NCI-H69 (cell line): ENCODE data around the gene PHLPP1.

Experiments used
- DNase-seq: peaks from one replicate; lab custom pipeline; 2025; lab: John Stamatoyannopoulos, UW

Gene PHLPP1

DNA sequence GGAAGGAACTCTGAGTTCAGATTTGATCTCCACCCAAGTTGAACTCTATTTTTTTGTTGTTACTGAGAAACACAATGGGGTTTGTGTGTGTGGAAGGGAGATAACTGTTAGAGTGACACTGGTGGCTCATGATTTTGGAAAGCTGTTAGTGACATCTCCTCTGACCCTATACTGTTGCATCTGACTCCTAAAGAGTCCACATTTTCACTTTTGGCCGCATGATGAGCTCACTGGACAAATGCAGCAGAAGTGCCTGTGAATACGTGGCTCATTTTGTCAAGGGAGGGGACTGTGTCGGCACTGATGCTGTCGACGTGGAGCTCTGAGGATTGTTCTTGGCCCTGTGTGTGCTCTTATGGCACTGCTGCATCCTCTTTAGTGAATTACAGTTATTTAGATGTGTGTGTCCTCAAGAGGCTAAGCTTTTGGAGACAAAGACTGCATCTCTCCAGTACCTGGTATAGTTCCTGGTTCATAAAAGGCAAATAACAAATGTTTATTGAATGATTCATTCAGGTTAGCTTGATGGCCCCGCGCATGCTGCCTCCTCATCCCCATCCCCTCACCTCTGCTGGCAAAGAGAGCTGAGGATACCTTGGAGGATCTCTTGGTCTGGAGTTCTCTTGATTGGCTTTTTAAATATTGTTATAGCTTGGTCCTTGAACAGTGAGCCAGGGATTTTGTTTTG is 135.4 kb downstream of the PHLPP1 start:
- DNase-seq, result peak; percentile 30

DNA sequence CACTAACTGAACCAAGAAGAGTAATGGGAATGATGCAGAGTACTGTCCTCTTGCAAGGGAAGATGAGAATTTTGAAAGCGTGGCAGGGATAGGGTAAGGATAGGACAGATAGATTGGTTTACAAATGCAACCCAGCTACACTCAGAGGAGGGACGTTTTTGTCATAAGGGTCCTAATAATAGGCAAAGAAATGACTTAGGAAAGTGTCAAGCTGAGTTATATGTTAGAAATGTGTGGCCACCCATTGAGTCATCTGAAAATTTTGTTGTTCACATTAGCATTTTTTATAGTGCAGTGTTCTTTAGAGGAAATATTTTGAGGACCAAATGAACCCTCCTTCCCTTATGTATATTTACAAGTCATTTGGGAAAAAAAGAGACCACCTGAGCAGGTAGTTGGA is 137.5 kb downstream of the PHLPP1 start:
- no peak for DNase-seq

DNA sequence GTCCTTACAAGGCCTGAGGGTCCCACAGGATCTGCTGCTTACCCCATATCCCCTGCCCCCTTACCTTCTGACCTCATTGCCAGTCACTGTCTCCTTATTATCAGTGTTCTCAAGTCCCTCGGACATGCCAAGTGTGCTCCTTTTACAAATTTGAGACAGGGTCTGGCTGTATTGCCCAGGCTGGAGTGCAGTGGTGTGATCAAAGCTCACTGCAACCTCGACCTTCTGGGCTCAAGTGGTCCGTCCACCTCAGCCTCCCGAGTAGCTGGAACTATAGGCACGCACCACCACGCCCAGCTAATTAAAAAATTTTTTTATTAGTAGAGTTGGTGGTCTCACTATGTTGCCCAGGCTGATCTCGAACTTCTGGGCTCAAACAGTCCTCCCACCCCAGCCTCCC is 141.0 kb downstream of the PHLPP1 start:
- no peak for DNase-seq

DNA sequence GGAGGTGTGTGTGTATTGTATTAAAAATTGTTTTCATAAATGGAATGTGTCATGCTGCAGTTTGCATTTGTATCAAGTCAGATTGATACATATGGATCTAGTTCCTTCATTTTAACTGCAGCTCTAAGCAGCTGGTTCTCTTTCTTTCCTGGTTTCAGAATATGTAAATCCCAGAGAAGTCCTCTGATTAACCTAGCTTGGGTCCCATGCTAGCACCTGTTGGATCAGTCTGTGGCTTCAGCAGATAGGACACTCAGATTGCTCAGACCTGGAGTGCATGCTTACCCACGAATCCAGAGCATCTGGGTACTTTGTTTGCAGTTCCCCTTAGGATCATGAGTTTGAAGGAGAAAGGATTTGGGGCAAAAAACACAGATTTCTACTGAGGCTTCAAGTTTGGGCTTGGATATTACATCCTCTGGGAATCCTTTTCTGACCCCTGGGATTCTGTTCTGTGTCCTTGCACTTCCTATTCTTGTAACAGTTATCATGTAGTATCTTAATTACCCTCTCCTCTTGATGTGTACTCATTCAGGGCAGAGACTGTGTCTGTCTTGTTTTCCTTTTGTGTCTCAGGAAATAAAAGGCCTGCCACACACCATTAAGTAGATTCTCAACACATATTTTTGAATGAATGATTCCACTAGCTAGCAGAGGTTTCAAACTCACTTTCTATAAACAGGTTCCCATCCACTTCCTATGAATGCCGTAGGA is 142.1 kb downstream of the PHLPP1 start:
- peak; percentile 31 for DNase-seq

DNA sequence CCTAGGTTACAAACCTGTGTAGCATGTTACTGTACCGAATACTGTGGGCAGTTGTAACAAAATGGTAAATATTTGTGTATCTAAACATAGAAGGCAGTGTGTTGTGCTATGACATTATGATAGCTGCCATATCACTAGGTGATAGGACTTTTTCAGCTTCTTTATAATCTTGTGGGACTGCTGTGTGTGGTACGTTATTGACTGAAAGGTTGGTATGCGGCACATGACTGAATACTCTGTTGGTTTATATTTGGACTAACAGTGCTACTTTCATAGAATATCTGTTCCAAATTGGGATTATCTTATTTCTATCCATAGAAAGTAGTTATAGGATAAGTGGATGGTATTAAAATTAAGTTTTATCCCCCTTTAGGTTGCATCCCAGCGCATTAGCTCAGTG is 144.7 kb downstream of the PHLPP1 start:
- no peak for DNase-seq

DNA sequence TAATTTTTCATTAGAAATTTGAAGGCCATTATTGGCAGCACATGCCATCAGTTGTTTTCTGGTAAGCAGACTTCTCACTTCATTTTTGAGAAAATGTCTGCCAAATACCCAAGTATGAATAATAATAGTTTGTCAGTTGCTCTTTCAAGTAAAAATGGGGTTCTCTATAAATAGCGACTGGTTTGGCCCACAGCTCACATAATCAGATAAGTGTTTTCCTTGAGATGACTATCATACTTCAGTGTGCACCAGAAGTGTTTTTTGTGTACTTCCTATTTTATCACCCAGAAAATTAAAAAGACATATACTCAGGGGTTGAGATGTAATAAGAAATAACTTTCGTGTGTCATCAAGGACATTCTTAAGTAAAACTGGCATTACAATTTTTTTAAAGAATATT is 147.1 kb downstream of the PHLPP1 start:
- DNase-seq, result no peak

DNA sequence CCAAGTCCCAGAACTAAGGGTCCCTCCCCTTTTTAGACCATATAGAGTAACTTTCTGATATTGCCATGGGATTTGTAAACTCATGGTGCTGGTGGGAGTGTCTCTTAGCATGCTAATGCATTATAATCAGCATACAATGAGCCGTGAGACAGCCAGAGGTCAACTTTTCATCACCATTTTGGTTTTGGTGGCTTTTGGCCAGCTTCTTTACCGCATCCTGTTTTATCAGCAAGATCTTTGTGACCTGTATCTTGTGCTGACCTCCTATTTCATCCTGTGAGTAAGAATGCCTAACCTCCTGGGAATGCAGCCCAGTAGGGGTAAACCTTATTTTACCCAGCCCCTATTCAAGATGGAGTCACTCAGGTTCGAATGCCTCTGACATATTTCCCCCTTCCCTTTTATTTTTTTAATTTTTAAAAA is 148.2 kb downstream of the PHLPP1 start:
- DNase-seq, result no peak

DNA sequence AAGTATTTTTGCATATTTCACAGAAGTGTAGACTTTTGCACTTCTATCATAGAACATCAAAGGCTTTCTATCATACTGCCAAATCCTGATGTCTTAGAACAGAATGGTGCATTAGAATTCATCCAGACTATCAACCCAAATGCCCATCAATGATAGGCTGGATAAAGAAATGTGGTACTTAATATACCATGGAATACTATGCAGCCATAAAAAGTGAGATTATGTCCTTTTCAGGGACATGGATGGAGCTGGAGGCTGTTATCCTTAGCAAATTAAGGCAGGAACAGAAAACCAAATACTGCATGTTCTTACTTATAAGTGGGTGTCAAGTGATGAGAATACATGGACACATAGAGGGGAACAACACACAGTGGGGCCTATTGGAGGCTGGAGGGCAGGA is 150.2 kb downstream of the PHLPP1 start:
- DNase-seq, result no peak

DNA sequence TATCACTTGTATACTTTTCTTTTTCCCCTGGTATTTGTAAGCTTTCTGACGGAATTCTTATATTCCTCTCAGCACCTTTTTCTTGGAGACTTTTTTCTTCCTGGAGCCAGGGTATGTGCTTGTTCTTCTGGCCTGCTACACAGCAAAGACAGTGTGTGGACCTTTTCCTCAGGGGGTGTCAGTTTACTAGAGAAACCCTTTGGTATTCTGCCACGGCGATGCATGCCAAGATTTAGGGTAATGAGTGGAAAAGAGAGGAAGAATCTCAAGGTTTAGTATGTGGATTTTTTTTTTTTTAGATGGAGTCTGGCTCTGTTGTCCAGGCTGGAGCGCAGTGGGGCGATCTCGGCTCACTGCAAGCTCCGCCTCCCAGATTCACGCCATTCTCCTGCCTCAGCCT is 152.2 kb downstream of the PHLPP1 start:
- no peak for DNase-seq

DNA sequence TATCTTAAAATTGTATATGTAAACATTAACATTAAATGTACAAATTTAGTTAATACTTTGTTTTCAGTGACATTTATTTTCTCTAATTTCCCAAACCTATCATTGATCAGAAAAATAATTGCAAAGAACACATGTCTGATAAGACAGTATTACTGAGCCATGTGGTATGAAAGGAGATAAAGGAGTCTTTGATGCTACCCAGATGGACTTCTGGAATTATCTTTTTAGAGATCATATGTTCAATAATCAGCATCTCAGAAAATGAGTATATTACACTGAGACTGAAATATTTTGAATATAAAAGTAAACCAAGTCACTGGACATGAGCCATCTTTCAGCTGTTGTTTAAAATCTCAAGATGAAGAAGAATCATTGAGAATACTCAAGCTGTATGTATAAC is 153.3 kb downstream of the PHLPP1 start:
- DNase-seq, result no peak

DNA sequence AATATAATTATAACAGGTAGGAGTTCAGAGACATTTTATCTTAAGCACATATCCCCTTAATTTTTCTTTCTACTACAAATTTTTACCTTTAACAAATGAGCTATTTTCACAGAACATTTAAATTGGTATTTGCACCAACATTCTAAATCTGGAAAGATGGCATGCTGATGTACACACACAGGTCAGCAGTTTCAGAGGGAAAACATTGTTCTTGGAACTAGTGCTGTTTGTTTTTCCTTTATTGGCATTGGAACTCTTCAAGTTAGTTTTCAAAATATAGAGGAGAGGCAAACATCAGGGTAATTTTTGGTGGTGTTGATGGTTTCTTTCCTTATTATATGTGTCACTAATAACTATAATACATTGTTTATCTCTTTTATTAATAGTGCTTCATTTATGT is 155.3 kb downstream of the PHLPP1 start:
- DNase-seq, result no peak

DNA sequence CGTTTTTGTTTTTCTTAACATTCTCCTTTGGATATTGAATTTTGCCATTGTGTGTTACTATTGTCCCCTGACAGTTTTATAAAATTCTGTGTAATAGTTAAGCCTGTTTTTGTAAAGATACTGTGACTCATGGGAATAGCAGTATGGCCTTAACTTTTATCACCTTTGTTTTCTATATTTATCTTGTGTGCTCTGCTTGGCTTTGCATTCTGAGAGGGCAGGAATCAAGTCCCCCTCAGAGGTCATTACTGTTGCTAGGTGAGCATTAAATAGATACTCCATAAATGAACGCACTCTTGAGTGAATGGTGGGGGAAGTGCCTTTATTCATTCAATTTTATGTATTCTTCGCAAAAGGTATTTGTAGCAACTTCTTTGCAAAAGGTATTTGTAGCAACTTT is 160.0 kb downstream of the PHLPP1 start:
- no peak for DNase-seq

DNA sequence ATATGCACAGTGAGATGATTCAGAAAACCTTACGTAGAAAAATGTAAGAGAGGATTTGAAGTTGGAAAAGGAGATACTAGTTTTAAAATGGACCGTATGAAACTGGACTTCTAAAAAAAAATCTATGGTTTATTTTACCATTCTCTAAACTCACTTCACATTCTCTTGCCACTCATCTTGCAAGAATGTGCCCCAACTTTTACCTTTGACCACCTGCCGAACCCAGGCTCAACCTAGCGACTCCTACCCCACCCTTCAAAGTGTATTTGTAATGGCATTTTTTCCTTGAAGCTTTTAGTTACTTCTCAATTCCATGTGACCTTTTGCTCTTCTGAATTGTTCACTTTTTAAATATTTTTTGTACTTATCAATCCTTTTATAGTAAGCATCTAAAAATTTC is 160.8 kb downstream of the PHLPP1 start:
- DNase-seq, result no peak

DNA sequence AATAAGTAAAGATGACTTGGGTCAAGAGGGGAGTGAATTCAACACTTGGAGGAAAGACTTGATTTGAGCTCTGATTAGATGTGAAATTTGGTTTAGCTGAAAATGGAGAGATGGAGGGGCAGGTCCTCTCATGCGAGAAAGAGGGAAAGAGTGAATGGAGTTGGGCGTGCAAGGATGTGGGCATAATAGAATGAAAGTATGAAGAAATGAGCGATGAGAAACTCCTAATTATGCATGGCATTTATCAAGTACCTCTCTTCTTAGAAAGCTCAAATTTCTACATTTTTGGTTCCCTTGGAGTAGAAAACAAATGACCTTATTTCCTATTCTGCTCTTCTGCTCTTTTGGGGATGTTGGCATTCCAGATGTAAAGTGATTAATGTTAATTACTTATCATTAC is 161.5 kb downstream of the PHLPP1 start:
- DNase-seq, result no peak

DNA sequence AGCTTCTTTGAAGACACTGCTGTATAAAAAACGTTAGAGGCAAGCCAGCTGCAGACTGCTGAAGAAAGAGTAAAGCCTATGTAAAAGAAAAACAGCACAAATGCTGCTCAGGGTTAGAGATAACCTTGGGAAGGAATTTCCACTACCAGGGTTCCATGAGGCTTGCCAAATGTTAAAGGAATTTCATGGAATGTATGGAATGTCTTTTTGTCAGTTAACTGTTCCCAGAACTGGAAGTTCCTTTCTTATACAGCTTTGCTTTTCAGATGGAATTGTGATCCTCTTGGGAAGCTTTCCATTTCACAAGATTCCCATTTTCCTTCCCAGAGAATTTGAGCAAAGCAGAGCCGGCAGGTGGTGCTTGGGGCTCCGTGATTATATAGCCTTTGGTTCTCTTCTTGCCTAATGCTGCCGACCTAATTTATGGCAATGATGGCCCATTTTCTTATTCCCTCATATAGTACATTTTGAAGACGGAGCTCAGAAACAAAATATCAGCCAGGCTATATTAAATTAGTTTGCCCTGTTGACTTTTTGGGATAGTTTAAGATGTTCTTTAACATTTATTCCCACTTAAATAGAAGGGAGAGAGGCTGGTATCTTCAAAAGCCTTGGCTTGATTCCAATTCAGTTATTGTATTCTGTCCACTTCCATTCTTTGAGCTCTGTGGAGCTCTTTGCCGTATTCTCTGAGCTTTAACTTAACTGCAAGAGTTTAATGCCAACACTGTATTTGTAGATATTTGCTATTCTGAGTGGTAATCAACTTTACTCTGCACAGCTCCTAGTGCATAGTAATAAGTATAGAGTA is 162.3 kb downstream of the PHLPP1 start:
- DNase-seq, result peak; percentile 57

DNA sequence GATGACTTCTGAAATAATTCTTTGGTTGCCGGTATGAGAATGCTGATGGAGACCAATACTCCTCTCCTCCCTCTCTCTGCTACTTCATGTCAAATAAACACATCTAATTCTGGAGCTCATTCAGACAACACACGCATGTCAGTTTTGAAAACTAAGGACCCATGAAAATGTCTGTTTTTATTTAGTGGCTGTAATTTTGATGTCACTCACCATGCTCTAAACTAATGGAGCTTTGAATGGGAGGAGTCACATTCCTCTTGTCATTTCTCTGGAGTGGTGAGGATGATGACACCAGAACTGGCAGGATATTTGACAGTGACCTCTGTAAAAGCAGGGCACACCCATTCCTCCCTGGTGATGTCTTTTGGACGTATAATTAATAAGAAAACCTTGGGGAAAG is 163.0 kb downstream of the PHLPP1 start:
- peak; percentile 36 for DNase-seq

DNA sequence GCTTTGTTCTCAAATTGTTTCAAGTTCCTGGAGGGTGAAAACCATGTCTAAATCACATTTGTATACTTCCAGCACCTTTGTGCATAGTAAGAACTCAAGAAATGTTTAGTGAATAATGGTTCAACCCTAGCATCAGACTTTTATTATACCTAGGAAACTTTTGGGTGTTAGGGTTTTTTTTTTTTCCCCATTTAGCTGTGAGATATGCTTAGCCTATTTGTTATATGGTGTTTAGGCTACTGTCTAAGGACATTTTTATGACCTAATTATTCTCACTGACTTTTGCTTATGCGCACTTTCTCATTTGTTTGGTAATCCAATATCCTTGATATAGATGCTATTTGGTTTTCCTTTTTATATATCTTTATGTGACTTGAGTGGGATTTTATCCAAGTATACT is 164.7 kb downstream of the PHLPP1 start:
- DNase-seq, result no peak

DNA sequence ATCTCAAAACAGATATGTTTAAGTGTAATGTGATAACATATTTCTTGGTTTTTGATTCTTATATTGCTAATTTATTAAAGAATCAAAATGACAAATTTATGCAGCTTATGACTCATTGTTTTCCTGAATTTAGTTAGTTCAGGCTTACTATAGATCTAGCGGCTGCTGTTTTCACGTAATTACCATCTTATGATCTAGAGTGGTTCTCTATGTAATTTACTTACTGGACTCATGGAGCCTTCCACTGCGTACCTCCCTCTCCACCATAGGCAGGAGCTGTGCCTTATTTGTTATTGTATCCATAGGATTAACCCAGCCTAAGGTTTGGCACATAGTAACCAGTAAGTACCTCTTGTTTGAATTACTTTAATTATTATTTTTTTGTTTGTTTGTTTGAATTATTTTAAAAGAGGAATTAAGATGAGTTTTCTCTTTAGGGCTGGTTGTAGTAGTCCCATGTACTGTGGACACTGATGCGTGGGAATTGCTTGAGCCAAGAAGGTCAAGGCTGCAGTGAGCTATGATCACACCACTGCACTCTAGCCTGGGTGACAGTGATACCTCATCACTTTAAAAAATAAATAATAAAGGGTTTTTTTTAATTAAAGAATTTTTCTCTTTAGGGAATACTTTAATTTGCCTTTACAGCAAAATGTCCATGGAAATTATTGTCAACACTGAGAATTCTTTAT is 165.5 kb downstream of the PHLPP1 start:
- peak; percentile 49 for DNase-seq

DNA sequence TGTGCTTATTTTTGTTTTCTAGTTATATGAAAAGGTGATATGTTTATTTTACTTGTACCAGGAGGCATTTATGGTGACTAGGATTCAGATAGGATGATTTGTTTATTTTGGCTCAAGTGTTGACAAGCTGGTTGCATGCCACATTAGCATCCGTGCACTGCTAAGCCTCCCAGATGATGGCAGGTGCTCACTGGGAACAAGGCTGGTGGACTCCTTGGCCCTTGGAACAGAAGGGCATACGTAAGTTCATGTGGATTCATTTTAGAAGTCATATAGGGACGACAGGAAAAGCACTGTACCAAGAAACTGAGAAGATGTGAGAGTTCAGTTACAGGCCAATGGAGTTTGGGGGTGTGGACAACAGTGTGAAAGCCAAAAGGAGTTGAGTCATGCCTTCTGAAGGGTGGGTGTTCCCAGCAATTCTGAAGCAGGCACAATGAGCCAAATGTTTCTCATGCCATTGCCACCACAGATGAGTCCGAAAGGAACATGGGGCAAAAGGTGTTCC is 166.2 kb downstream of the PHLPP1 start:
- DNase-seq, result peak; percentile 84

DNA sequence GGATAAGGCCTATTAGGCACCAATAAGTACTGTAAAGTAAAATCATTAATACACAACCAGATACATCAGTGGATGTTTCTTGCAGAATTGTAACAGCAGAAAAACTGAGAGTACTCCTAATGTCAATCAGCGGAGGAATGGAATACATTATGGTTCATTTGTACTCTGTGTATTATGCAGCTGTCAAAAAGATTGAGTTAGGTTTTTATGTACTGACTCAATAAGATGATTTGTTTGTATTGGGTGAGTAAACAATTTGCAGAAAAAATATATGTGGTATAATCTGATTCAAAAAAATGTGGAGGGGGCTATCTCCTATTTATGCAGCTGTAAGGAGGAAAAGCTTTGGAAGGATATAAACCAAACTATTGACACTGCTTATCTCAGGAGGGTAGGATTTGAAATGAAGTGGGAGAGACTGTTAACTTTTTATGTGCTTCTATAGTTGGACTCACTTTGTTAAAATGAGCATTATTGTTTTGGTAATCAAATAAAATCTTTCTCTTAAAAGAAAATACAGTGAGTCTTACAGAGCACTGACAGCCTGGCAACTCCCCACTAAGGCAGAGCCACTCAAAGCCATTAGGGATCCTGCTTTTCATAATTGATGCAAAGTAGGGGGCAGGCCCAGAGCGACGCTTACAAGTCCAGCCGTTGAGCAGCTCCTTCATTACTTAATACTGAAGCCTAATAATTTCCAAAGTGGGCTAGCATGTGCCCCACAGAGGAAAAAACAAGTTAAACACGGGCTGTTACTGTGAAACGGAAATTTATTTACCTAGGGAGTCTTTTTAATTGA is 168.8 kb downstream of the PHLPP1 start:
- peak; percentile 73 for DNase-seq

DNA sequence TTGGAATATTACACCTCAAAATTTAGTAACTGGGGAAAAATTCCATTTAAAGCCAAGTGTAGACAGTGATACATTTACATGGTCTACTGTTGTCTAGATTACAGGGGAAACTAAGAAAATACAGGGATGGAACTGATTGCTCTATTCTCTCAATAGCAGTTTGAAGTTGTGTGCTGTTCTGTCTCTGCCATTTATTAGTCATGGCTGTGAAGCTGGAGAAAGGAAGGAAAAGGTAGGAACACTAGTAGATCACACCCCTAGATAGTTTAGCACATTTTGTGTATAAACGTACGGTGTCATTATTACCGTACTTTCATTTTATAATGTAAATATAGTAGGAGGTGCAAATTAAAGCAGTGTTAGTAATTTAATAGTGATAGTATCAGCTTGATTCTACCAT is 170.5 kb downstream of the PHLPP1 start:
- peak; percentile 52 for DNase-seq
